ENCODE results near the gene LY6G6D.

LY6G6D gene
- 0 reads per million in 2 donors for total RNA-seq

- no peak for DNase-seq
Observed at GRCh38 chr6:31715022-31715958, at the start of gene LY6G6D. Gene LY6G6D, plus strand, starts transcription at chr6:31715348. Its CDS starts 8 bp downstream, at chr6:31715356.

- peak; percentile 97 for DNase-seq
Observed at GRCh38 chr6:31665501-31666336, 49.4 kb upstream of the LY6G6D start, which contains the start of gene CSNK2B. Gene CSNK2B, plus strand, starts transcription at chr6:31666080. Its CDS starts 752 bp downstream, at chr6:31666832.

DNA sequence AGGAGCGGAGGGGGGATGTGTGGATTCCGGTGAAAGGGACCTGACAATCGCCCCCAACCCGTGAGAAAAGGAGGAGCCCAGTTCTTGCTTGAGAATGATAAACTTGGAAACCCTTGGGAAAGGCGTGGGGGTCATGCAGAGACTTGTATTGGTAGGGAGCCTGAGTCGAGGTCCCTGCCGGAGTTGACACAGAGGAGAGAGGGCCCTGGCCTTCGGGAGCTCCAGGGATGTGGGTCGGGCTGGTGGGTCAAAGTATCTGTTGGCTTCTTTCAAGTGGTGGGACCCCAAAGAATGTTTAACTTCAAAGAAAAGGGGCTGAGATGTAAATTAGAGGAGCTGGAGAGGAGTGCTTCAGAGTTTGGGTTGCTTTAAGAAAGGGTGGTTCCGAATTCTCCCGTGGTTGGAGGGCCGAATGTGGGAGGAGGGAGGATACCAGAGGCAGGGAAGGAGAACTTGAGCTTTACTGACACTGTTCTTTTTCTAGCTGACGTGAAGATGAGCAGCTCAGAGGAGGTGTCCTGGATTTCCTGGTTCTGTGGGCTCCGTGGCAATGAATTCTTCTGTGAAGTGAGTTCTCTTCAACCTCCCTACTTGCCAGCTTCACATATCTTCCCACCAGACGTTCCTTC, 48.7 kb upstream of the LY6G6D start:
- no peak for DNase-seq

DNA sequence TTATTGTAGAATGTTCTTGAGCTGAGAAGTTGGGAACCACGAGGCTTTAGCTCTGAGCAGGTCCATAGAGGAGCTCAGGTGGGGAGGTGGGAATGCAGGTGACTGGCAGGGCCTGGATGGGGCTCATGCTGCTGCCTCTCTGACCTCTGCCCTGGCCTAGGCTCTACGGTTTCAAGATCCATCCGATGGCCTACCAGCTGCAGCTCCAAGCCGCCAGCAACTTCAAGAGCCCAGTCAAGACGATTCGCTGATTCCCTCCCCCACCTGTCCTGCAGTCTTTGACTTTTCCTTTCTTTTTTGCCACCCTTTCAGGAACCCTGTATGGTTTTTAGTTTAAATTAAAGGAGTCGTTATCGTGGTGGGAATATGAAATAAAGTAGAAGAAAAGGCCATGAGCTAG, 45.5 kb upstream of the LY6G6D start, which contains the start of gene LY6G5B:
Gene LY6G5B (plus strand): TSS at position 301 of the 400 bp plus-strand sequence. CDS start 975 bp downstream, outside the sequence.
- no peak for DNase-seq

- DNase-seq = no peak
Observed at GRCh38 chr6:31676322-31676903, 38.7 kb upstream of the LY6G6D start.

- no peak for DNase-seq
Observed at GRCh38 chr6:31676904-31677303, 38.2 kb upstream of the LY6G6D start.

DNA sequence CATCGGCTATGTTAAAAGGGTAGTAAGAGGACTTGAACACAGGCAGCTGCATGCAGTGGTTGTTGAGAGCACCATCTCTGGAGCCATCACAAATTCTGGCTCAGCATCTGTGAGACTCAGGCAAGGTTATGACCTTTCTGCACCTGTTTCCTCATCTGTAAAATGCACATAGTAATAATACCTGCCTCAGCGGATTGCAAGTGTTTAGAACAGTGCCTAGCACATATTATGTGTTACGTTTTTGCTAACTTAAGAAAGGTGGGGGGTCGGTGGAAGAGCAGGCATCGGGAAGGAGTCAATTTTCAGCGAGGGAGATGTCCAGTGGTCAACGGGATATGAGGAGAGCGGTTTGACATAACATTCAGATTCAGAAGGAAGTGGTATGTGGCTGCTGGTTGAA, 37.2 kb upstream of the LY6G6D start:
- no peak for DNase-seq

DNA sequence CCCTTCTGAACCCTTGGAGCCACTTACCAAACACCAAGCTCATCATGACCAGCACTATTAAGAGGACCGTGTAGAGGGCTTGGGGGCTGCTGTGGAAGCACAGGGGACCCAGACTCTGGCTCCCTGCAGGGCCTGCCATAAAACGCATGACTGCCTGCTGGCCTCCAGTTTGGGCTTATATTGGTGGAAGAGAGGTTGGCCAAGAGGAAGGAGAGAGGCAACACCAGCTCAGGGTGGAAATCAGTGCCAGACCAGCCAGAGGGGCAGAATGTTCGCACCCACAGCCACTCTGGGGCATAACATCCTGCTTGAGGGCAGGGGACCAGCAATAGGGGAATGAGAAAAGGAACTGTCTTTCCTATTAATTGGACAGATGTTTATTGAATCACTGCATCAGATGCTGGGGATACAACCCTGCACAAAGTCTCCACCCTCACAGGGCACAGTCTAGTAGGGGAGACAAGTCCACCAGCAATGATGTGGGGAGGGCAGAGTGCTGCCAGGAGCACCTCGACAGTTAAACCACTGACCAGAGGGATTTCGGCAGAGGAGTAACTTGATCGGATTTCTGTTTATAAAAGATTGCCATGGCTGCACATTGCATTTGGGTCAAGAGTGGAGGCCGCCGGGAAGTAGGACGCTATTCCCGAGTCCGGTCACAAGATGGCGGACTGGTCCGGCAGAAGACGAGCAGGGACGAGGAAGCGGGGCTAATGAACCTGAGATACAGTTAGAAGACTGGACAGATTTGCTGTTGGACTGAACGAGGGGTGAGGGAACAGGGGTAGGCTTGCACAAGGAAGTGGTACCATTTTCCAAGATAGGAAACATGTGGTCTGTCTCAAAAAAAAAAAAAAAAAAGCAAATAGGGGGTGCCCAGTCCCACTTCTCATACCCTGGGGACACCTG, 34.7 kb upstream of the LY6G6D start, which contains the start of gene LY6G5C:
Gene LY6G5C (minus strand): TSS at position 842 of the 909 bp plus-strand sequence. CDS start 694 bp downstream, at position 148.
- peak; percentile 43 for DNase-seq

DNA sequence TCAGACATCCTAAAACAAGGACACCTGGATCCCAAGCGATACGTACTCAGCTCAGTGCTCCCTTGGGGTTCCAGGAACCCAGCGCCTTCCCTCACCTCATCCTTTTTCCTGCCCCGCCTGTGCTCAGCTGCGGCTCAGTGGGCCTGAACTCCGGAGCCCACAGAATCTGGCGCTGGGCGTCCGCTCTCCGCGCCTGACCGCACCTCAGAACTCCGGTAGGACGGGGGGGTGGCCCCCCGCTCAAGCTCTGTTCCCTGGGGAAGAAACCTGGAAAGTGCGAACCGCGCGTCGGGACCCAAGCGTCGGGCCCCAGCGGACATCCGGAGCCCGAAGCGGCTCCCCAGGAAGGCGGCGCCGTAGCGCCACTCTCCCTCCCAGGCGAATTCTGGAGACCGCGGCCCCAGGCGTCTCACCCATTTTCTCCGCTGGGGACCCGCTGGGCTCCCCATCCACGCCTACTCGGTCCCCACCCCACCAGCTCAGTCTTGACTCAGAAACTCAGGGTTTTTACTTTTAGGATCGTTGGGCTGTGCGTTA, 33.9 kb upstream of the LY6G6D start:
- DNase-seq = peak; percentile 26

DNA sequence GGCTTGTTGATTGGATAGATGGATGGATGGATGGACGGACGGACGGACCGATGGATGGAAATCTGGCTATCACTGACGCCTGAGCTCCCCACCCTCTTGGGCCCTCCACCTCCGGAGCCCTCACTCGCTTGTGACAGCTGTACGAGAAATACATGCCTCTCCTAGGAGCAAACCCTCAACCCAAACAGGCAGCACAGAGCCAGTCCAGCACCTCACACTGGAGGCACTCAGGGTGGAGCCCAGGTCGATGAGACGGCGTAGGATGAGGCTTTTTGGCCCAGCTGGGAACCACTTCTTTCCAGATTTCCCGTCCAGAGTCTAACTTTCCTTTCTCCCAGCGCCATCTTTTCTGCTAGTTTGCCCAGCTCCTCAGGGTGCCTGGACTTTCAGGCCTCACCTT, 31.6 kb upstream of the LY6G6D start:
- DNase-seq = no peak

- DNase-seq = no peak
Observed at GRCh38 chr6:31686483-31686882, 28.7 kb upstream of the LY6G6D start.

- no peak for DNase-seq
Observed at GRCh38 chr6:31687321-31687720, 27.8 kb upstream of the LY6G6D start.

DNA sequence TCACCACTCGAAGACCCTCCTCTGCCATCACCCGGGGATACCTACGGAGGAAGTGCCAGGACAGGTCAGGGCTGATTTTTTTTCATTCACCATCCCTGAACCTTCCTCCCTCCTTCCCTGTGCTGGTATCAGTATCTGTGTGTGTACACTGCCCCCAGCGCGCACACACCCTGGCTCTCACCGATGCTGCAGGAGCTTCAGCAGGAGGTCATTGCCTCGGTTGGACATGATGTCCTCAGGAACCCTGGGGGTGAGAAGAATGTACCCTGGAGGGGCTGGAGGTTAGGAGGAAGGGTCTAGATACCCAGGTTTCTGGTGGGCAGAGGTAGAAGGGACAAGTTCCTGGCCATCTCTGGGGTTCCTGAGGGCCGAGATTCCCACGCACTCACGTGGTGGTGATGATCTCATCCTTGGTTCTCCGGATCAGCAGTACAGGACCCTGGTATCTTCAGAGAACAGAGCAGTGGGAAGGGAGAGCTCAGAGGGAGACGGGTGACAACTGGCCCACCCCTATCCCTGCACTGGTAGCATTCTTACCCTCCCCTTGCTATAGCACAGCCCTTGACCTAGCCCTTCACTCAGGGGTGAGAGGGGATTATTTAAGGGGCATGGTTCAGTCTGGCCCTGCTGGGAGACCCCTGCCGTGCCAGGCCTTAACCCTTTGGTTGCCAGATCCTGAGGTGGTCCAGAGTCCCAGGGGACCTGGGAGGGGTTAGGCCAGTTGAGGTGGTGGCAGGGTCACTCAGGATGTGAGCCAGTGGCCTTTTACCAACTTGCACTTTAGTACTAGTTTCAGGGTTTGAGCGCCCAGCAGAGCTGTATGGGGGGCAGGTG, 27.1 kb upstream of the LY6G6D start:
- no peak for DNase-seq

DNA sequence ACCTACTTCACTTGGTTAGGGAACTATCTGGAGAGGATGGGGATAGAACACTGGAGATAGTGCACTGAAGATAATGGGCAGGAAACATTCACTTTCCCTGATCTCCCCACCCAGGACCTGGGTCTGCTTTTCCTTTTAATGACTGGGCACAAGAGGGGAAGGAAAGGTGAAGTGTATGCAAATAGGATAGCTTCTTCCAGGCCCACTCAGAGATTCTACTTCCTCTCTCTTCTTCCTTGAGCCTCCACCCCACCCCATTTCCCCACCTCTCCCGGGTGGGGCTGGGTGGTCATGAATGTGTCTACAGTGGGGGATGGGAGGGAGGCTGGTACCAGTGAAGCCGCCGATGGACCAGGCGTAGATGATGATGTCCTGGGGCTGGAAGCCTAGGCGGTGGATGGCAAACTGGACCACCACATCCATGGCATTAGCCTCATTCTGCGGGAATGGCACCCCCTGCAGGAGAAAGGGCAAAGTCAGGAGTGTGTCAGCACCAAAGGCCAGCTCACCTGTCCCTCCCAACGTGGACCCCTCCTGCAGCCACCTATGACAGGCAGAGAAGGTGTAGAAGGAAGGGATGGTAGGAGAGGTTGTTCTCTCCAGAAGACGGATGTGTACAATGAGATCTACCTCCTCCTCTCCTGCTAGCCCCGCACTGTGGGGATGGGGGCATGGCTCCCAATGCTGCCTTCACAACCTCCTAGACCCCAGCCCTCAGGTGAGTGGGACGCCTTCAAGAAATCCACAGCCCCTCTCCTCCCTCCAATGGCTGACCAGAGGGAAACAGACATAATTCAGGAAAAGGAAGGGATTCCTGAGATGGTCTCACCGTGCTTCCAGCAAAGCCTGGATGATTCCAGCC, 25.7 kb upstream of the LY6G6D start:
- DNase-seq = no peak

GRCh38 chr6:31690231-31691077, 24.7 kb upstream of the LY6G6D start:
- DNase-seq = no peak

DNA sequence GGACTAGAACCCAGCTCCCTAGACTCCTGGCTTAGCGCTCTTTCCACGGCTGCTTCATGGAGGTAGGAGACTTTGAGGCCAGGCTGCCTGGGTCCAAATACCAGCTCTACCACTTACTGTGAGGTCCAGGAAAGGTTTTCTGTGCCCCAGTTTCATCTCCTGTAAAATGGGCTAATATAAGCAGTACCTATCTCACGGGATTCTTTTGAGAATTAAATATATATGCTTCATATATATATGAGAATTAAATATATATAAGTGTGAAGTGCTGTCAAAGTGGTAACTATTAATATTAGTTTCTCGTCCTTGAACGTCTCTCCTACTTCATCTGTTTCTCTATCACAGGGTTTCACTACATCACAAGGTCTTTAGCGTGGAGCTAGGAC, 24.1 kb upstream of the LY6G6D start:
- no peak for DNase-seq

DNA sequence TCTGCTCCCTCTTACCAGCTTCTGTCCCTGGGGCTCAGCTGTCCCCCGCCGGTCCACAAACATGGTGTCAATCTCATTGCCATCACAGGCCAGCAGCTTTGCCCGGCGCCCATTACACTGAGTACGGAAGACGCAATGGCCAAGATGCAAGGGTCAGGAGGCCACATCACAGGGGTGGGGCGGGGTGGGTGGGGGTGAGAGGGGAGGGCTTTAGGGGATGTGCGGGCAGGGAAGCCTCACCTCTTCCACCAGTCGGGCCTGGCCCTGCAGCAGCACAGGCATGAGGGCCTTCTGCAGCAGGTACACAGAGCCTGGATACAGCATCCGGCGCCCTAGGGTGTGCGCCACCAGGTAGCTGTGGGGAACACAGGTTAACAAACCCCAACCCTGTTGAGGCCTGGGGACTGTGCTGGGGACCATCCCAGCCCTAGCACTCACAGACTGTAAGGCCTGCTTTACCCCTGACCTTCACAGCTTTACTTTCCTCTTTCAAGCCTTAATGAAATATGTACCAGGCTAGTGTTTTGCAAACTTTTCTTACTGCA, 23.5 kb upstream of the LY6G6D start:
- DNase-seq = no peak

GRCh38 chr6:31692353-31692752, 22.8 kb upstream of the LY6G6D start:
- no peak for DNase-seq

All from T-helper 9 cell (primary cell).